ENCODE results near the gene DYNLT2. TPM values are rescaled to one million over a fixed set of nuclear protein-coding genes. Genes with fewer than 3 reads are reported as not detected.

DYNLT2 gene, protein sequence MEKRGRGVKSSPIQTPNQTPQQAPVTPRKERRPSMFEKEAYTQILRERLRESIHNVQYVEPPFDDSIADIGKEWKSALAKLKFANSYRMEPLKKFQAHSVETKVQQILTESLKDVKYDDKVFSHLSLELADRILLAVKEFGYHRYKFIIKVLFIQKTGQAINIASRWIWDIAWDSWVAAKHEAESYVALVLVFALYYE
- total RNA-seq = 4.1 TPM

DNA sequence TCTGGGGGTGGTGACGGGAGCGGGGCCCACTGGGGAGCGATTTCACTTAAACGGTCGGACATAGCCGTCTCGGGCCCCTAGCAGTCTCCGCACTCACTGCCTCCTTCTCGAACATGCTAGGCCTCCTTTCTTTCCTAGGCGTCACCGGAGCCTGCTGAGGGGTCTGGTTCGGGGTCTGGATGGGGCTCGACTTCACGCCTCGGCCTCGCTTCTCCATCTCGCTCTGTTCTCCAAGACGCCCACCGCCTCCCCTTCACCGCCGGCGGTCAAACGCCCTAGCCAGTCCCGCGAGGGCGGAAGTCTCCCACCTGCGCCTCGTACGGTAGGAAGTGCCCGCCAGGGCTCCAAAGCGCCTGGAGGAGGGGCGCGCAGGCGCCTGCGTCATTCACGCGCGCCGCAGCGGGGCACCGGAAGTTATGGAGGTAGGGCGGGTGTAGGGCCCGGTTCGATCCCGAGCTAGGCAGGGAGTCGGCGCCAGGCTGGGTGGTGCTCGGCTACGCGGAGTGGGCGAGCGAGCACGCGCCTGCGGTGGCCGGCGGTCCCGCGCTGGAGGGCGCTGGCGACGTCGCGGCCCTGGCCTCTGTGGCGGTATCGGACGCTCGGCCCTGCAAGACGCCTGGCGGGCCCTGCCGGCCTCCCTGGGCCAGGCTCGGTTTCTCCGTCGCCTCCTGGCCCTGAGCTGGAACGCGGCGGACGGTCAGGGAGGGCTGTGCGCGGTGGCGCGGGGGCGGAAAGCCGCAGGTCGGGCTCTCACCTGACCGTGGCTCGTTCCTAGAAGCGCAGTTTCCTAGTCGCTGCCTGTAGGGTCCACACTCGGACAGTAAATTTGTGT, at the start of gene DYNLT2, which contains the start of gene ERMARD:
Gene DYNLT2, minus strand, starts transcription at position 331 of the 832 bp plus-strand sequence. Its CDS starts 114 bp downstream, at position 217.
Gene ERMARD, plus strand, starts transcription at position 381 of the 832 bp plus-strand sequence. Its CDS starts 36 bp downstream, at position 417.

GRCh38 chr6:169724494-169725124, 26.8 kb downstream of the DYNLT2 start, which contains the start of gene PHF10:
TSS of gene PHF10 (minus strand) at chr6:169724500. CDS start at chr6:169723931, 569 bp downstream.

DNA sequence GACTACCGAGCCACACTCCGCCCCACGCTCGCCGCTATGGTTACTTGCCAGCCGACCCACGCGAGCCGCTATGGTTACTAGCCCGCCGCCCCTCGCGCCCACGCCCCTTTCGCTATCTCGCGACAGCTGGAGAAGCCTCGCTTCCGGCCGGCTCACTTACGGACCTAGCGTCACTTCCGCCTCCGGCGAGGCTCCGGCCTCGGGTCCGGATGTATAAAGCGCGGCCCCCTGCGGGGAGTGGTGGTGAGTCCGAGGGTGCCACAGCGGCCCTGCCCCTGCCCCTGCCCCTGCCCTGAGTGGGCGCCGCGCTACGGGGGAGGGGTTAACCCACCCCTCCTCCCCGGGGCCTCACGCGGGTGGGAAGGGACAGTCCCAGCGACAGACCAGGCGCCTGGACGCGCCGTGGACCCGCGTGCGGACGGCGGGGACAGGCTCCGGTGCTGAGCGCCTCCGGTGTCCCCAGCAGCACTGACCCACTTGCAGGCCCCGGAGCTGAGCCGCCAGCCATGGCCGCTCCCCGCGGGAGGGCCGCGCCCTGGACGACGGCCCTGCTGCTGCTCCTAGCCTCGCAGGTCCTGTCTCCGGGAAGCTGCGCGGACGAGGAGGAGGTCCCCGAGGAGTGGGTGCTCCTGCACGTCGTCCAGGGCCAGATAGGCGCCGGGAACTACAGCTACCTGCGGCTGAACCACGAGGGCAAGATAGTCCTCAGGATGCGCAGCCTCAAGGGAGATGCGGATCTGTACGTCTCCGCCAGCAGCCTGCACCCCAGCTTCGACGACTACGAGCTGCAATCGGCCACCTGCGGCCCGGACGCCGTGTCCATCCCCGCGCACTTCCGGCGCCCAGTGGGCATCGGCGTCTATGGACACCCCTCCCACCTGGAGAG, 49.2 kb downstream of the DYNLT2 start, which contains the start of the genes C6orf120 and WDR27:
Gene C6orf120, plus strand, starts transcription at position 173 of the 886 bp plus-strand sequence. Its CDS starts 334 bp downstream, at position 507.
Gene WDR27, minus strand, starts transcription at position 76 of the 886 bp plus-strand sequence. CDS start 13,024 bp downstream, outside the sequence.

Other genes starting within 250 kb of the DYNLT2 start
- gene WDR27, start 49.5 kb downstream of the DYNLT2 start, total RNA-seq = 82.6 TPM
- 23.2 TPM for gene C6orf120, start 49.4 kb downstream of the DYNLT2 start, total RNA-seq
- 45.7 TPM for gene PHF10, start 27.1 kb downstream of the DYNLT2 start, total RNA-seq
- gene ERMARD, start 50 bp upstream of the DYNLT2 start, total RNA-seq = 32.6 TPM